Non-pigmented ciliary epithelial cell (primary cell): Measurements from ENCODE around the gene ARHGAP26.

Experiments
- DNase-seq: peaks from one replicate; pipeline ENCODE4 v3.0.0-alpha.2; 2010; ENCODE audit warnings: low read depth

The ARHGAP26 gene, protein sequence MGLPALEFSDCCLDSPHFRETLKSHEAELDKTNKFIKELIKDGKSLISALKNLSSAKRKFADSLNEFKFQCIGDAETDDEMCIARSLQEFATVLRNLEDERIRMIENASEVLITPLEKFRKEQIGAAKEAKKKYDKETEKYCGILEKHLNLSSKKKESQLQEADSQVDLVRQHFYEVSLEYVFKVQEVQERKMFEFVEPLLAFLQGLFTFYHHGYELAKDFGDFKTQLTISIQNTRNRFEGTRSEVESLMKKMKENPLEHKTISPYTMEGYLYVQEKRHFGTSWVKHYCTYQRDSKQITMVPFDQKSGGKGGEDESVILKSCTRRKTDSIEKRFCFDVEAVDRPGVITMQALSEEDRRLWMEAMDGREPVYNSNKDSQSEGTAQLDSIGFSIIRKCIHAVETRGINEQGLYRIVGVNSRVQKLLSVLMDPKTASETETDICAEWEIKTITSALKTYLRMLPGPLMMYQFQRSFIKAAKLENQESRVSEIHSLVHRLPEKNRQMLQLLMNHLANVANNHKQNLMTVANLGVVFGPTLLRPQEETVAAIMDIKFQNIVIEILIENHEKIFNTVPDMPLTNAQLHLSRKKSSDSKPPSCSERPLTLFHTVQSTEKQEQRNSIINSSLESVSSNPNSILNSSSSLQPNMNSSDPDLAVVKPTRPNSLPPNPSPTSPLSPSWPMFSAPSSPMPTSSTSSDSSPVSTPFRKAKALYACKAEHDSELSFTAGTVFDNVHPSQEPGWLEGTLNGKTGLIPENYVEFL

DNA sequence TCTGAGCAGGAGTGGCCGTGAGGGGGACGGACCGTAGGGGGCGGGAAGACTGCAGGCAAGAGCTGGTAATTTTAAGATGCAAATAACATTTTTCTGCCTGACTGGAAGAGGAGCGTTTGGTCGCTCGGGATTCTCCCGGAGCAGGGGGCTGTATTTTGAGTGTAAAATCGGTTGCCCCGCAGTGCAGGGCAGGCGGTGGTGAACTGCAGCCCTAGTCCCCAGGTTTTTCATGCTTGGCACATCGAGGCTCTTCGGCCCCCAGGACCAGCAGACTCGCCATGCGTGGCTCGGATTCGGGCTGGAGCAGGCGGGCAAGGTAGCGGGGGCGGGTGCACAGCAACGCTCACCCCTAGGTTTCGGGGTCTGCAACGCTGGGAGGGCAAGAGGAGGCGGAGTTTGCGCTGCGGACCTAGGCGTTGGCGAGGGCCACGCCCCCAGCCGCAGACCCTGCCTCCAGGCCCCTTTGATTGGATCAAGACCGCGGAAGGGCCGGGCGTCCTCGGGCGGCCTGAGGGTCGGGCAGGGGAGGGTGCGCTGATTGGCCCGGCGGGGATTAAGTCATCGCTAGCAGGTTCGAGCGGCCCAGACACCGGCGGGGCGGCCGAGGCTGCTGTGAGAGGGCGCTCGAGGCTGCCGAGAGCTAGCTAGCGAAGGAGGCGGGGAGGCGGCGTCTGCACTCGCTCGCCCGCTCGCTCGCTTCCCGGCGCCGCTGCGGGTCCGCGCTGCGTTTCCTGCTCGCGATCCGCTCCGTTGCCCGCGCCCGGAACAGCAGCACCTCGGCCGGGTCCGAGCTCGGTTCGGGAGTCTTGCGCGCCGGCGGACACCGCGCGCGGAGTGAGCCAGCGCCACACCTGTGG lies at the start of gene ARHGAP26:
ARHGAP26 (plus strand) TSS at position 585 of the 857 bp plus-strand sequence. CDS start 385 bp downstream, outside the sequence.
- peak; percentile 79 for DNase-seq

DNA sequence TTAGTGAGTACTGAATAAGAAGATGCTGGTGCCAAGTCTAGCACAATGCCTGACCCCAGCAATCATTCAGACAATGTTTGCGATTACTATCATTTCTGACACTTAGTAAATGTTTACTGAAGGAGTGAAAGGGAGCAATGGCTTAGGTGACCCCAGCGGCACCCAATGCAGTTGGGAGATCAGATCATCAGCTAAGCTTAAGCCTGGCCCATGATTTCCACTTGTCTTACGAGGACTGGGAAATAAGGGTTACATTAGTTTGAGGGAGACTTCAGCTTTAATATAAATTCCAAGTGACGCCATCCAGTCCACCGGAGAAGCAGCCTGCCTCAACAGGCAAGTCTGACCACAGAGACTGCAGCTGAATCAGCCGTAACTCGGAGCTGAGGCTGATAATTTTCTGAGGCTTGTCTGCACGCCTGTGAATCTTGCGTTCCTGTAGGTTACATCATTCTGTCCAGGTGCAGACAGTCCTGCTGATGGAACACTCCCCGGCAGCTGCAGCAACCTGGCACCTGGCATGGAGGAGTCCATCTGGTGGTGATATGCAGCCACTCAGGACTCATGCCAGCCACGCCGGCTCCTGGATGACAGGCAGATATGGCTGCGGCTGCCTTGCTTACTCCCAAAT lies 49.4 kb upstream of the ARHGAP26 start:
- no peak for DNase-seq

DNA sequence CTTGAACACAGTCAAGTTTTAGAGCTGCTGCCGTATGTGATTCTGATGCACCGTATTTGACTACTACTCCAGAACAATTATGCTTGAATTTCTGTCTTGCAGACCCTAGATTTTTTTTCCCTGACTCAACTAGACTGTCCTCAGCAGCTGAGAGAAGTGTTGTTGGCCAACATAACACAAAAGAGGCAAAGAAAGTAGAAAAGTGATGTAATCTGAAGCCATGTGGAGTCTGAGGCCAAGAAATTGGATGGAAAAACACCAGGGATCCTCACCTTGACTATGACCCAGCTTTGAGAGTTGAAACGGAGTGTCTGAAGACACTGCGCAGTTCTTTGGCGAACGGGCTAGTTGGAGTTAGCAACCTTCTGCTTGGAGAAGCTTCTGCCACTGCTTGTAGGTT lies 48.0 kb upstream of the ARHGAP26 start:
- no peak for DNase-seq

DNA sequence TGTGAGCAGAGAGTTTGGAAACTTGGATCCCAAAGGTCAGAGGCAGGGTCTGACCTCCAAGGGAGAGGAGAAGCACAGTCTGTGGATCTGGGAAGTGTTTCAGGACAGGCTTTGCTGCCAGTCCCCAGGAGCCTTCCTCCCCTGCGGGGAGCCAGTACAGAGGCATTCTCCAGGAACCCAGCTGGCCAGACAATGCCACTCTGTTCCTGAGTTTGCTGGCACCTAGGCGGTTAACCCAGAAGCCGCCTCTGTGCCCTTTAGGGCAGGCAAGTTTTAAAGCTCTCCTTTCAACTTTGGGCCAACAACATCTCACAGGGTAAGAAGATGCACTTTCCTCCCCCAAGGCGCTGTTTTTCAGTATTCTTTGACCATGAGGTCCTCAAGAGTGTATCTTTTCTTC lies 47.3 kb upstream of the ARHGAP26 start:
- DNase-seq, result no peak

DNA sequence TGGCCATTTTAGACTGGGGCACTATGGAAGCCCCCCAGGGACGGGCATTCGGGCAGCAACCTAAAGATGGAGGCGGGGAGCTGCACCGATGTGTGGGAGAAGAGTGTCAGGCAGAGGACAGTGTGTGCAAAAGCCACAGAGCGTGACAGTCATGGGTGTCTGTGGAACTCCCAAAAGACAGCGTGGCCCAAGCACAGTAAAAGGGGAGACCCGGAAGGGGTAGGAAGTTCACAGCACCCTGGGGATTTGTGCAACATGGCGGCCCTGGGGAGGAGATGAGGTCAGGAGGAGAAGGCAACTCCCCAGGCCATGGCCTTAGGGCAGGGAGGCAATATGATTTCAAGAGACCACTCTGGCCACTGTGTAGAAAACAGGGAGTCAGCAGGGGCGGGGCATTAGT lies 45.4 kb upstream of the ARHGAP26 start:
- DNase-seq, result no peak

DNA sequence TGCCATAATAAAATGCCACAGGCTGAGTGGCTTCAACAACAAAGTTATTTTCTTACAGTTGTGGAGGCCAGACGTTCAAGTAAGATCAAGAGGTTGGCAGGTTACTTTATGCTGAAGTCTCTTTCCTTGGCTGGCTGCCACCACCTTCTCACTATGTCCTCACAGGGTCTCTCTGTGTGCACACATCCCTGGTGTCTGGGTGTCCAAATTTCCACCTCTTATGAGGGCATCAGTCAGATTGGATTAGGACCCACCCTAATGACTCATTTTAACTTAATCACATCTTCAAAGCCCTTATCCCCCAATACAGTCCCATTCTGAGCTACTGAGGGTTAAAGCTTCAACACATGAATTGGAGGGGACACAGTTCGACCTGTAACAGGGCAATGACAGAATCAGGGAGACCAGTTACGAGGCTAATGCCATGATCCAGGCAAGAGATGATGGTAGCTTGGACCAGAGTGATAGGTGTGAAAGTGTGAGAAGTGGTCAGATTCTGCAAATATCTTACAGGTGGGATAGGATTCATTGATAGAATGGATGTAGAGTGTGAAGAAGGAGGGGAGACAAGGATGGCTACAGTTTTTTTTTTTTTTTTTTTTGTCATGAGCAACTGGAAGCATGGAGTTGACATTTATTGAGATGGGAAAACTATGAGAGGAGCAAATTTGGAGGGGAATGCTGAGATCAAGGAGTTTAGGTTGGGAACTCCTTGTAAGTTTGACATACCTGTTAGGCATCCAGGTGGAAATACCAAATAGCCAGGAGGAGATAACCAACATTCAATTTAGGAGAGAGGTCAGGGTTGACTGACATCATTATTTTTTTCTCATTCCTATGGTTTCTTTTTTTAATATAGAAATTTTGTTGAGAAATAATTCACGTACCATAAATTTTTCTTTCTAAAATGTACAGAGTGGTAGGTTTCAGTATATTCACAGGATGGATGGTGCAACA lies 44.7 kb upstream of the ARHGAP26 start:
- no peak for DNase-seq

DNA sequence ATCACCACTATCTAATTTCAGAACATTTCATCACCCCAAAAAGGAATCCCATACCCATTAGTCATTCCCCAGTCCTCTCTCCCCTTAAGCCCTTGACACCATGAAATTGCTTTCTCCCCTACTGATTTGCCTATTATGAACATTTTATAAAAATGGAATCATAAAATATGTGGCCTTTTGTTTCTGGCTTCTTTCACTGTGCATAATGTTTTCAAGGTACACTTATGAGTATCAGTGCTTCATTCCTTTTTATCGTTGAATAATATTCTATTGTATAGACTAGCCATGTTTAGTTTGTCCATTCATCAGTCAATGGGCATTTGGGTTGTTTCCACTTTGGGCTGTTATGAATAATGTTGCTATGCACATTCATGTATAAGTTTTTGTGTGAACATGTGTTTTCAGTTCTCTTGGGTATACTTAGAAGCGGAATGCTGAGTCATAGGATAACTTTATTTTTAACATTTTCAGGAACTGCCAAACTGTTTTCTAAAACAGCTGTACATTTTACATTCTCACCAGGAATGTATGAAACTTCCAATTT lies 43.9 kb upstream of the ARHGAP26 start:
- DNase-seq, result peak; percentile 79

DNA sequence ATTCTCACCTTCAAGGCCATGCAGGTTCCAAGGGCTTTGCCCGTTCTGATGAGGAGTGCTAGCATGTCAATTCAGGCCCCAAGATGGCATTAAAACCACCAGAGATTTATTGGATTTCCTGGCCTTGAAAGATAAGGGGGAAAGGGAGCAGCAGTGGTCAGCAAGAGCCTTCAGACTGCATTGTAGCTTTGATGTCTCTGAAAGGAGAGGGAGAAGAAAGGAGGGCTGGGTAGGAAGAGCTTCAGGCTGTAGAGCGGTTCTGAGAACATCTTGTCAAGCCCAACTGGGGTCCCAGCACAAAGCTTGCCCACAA lies 42.5 kb upstream of the ARHGAP26 start:
- DNase-seq, result no peak

DNA sequence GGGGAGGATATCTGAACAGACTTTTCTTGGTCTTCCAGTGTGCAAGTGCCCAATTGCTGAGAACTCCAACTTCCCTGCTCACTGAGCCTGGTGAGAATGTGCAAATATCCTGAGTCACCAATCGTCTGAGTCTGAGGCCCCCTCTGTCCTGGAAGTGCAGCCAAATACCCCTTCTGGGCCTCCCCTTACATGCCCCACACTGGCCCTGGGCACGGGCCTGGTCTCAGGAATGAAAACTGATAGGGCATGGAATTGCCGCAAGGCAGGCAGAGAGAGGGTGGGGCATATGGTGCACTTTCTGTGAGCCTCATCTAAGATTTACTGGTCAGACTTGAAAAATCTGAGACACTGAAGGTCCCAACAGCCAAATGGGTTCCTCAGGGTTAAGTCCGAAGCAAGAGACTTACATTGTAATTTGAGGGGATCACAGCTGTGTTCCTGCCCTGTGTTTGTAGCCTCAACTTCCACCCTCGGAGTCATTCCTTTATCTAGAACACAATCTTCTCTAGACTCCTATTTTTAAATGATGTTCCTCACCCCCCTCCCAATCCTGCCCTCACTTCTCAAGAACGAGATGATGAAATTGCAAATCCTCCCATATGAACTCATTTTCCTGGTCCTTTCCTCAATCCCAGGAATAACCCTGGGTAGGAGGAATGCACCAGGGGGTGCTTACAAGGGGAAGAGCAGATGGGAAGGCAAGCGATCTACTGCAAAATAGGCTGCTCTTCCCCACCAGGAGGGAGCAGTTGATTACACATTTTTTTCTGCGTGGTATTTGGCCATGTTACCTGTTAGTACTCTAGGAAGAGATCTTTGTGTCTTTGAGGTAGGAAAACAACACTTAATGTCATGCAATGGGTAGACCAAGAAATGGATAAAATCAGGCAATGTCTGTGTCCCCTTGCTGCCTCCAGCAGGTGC lies 34.6 kb upstream of the ARHGAP26 start:
- no peak for DNase-seq

DNA sequence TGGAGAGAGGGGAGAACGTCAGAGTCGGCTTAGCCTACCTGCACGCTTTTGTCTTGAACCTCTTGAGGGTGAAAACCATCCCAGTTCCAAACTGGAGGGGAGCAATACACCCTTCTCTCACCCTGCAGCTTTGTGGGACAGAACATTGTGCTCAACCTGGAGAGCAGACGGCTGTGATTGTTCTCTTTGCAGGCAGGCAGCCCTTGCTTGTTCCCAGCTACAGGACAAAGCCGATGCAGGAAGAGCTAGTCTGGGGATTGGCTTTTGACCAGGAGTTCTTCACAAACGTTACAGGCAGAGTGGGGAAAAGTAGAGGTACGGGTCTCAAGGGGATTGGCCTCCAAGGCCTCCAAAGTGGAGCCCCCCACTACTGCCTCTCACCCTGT lies 33.9 kb upstream of the ARHGAP26 start:
- no peak for DNase-seq

DNA sequence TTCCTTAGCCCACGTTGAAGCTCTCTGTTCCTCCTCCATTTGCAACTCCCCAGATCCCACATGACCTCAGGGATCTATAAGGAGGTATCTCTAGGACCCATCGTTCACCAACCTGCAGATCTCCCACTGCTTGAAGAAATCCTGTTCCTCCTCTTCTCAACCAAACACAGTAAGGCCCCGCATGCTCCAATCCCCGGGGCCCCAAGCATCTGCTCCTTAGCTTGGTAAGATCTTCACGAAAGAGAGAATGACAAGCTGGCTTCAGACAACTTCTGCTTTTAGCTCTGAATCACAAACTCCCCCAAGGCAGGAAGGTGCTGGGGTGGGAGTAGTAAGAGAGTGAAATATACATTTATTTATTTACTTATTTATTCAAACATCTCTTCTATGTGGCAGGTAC lies 33.0 kb upstream of the ARHGAP26 start:
- no peak for DNase-seq

DNA sequence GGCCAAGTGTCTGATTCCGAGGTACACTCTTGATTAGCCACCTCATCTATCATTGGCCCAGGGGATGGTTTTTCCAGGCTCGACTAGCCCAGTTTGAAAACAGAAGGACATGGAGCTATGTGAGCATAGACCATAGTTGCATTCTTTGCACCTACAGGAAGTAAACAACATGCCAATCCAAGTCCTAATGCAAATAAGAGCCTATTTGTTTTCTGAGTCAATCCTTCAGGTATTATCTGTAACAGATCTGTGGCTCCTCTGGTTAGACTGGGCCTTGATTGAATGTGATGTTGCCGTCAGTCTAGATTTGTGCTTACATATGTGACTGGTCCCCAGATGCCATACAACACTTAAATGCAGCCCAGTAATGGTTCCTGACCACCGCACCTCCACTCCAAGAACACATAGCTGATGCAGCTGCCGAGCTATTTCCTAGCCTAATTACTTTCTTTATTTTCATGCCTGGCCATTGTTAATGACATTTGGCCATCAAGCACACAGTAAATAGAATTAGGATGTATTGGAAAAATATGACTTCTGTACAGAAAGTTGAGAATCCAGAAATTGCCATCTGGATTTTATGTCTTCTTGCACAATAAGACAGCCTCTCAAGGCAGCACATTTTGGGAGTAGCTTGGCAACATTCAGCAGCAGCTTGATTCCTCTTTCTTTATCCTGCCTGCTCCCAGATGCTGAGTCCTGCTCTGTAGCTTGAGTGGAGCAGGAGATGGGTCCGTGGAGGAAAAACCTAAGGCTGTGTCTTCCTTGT lies 29.5 kb upstream of the ARHGAP26 start:
- DNase-seq, result no peak

DNA sequence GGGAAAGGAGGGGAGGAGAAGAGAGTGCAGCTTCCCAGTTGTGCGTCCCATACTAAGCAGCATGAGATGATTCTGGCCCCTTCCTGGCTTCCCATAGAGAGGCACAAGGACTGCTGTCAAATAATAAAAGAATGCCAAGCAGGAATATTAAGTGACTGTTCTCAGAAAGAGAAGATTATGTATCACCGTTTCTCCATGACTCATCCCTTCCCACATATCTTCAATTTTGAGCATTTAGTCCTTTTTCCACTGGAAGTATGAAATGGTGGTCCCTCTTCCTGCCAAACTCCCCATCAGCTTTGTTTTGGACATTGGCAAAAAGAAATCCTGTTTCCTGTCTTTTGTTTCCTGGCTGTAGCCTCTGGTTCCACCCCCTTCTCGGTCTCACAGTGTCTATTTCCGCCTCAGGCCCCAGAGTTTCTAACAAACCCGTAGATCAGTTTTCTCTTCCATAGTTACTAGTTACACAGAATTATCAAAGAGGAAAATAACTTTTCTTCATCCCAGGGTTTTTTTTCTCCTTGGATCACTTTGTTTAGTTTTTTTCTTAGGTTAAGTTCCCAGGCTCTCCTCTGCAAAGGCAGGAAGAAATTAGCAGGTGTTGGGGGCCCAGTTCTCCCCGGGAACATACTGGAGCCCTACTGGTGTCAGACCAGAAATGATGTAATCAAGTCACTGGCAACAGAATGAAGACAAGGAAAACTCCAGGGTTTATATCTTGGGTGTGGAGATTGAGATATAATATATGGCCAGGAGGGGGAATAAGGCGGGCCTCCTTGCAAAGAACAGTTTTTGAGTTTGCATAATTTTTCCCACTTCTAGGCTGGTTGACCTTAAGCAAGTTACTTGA lies 26.4 kb upstream of the ARHGAP26 start:
- DNase-seq, result no peak

DNA sequence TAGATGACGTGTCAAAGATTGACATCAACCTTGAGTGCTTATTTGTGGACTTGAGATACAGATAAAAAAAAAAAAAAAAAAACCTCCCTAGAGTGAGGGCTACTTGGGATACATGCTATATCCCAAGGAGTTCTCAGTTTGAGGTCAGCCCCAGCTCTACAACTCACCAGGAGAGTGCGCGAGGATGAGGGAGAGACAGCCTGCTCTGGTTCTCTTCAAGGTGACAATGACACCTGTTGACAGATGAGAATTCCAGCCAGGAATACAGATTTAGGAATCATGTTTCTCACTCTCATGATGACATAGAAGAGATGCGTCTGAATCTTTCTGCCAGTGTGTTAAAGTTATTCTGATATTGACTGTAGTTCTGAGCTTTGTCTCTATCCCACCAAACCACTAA lies 24.9 kb upstream of the ARHGAP26 start:
- DNase-seq, result no peak

DNA sequence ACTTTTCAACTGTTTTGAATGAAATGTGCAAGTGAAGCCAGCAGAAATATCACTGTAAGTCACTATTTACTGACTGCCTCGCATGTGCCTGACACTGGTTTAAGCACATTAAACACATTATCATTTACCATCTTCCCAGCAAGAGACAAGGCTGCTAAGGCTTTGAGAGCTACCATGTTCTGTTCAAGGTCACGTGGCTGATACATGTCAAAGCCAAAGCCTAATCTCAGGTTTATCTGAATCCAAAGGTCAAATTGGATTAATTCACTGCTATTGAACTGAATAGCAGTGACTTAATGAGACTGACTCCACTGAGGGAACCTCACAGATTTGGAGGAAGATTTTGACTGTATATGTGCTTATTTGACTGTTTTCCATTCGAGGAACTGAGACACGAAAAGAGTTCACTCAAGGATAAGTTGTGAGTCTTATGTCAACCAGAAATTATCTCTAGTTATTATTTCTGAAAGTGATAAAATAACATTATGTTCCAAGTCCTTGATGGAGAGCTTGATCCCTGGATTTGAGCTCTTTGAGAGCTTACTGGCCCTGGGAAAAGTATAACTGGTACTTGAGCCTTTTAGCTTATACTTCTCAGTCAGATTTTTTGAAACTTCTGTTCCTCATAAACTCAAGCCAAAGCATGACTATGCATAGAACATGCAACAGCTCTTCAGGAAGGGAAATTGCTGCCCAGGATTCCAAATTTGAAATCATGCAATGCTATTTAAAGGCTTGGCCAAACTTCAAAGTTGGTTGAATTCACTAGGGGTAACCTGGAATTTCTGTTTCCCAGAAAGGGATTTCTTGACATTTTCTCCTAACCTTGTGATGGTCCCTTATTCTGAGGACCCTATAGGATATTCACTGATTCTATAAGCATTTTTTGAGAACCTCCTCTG lies 23.4 kb upstream of the ARHGAP26 start:
- DNase-seq, result no peak

DNA sequence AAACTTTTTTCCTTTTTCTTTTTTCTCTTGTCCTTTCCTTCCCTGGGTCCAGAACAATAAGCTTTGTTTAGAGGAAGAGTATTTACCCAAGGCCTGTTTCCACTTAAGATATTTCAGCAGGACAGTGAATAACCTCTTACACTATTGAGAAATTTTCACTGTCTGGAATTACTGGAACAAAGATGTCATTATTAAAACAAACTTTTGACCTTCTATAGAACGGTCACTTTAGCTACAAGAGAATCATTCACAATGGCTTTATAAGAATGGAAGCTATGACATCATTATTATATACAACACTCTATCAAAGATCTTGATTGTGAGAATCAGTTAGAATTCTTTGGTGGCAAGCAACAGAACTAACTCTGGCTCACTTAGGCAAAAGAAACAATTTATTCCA lies 22.0 kb upstream of the ARHGAP26 start:
- no peak for DNase-seq
